ENCODE results near the gene ERAP2. TPM values are rescaled to one million over a fixed set of nuclear protein-coding genes. Genes with fewer than 3 reads are reported as not detected.
"Not testable (repeated sequence)": the region's sequence is repeated elsewhere in the genome, so short reads cannot be mapped to it uniquely, and the experiment has no call there.

The ERAP2 gene
- total and polyA plus RNA-seq, 10 of the 15 experiments (the other 5 are each of a cell fraction or from before 2014, with no cell fraction given), result 4.0 to 28.7 (median 11.7) TPM

- ATAC-seq; intact Hi-C loops (cut with micrococcal nuclease; ENCODE audit: unreplicated experiment); FAIRE-seq; H3K9me3 ChIP-seq (replicated peaks; ENCODE audit: control insufficient read depth, insufficient read depth, low read length); H4K20me1 ChIP-seq (ENCODE audit: control insufficient read depth, insufficient read depth); H3K36me3 ChIP-seq (ENCODE audit: control insufficient read depth in 2 of 2, insufficient read depth in 2 of 2, low read length in 1 of 2); BruUV-seq (replicated peaks); DNase-seq (ENCODE audit: low read depth, low spot score); in situ Hi-C loops (cut with MboI); H3K27me3 ChIP-seq (replicated peaks in 1 of 2; ENCODE audit: control insufficient read depth in 2 of 2, insufficient read depth in 2 of 2, low read length in 1 of 2): not testable (repeated sequence)
- ChIA-PET CTCF (interaction anchor here (0.6 to 6.3 kb wide), 10 partner anchors 10 to 1069 kb away, joined by 3 to 35 read pairs (median 4); no protein-coding TSS in a partner anchor), RAD21 (ENCODE audit: unreplicated experiment) (interaction anchor here (1.1 to 5.5 kb wide), 8 partner anchors 9 to 61 kb away, joined by 3 to 67 read pairs (median 20); partner anchors contain the start of gene ERAP2), SMC1A (ENCODE audit: uncharacterized antibody, unreplicated experiment) (interaction anchor here (0.6 to 5.1 kb wide), 20 partner anchors 7 to 235 kb away, joined by 3 to 78 read pairs (median 5); partner anchors contain the start of gene ERAP2), POLR2A (interaction anchor here (0.7 to 4.3 kb wide), 14 partner anchors 7 to 73 kb away, joined by 3 to 27 read pairs (median 4); partner anchors contain the start of gene ERAP2)
- 74% methylated on average over 2 of the region's 2 CpGs for WGBS (ENCODE audit: insufficient coverage, insufficient replicate concordance, low lambda C conversion rate, missing lambda C conversion rate)
- TF ChIP-seq EED (IDR thresholded peaks at IDR 0.05; ENCODE audit: low read depth), result 0 out of 2 replicates have a peak, but pooled peaks have one; percentile 3
- peak overlapping the region; percentile 28; the same call in 1 of the 2 replicates for H2AFZ ChIP-seq (ENCODE audit: control insufficient read depth, low read depth, low read length)
- H3K79me2 ChIP-seq (ENCODE audit: control insufficient read depth, insufficient read depth, low read length), result peaks cover 54% of the 10 kb centered on the region
- peaks cover 11% of the 10 kb centered on the region for H3K4me1 ChIP-seq (ENCODE audit: control insufficient read depth, insufficient read depth, low read length)
- 0 out of 2 replicates have a peak overlapping the region, but pooled peaks have one; percentile 93 for H3K9ac ChIP-seq (ENCODE audit: control insufficient read depth, insufficient read depth, low read length)
- H3K4me2 ChIP-seq (ENCODE audit: control insufficient read depth, insufficient read depth), result peak overlapping the region; percentile 88
- H3K27ac ChIP-seq (ENCODE audit: control insufficient read depth, insufficient read depth), result peak overlapping the region; percentile 97
- H3K4me3 ChIP-seq, result peak overlapping the region; percentile 73; the same call in 1 of the 2 replicates
Observed at GRCh38 chr5:96931037-96931436, 54.7 kb downstream of the ERAP2 start.

- WGBS (ENCODE audit: insufficient coverage, insufficient replicate concordance, low lambda C conversion rate, missing lambda C conversion rate), result 0% methylated on average over 1 of the region's 1 CpG
- H2AFZ ChIP-seq (ENCODE audit: control insufficient read depth, low read depth, low read length), result peak overlapping the region; percentile 28; the same call in 1 of the 2 replicates
- H3K4me2 ChIP-seq (ENCODE audit: control insufficient read depth, insufficient read depth), result peak overlapping the region; percentile 88
- ChIA-PET POLR2A (interaction anchor here (0.6 to 4.3 kb wide), 21 partner anchors 8 to 77 kb away, joined by 3 to 27 read pairs (median 4); partner anchors contain the start of gene ERAP2), RAD21 (ENCODE audit: unreplicated experiment) (interaction anchor here (0.8 to 5.5 kb wide), 15 partner anchors 7 to 211 kb away, joined by 3 to 67 read pairs (median 6); partner anchors contain the start of genes ERAP2 and LIX1), SMC1A (ENCODE audit: uncharacterized antibody, unreplicated experiment) (interaction anchor here (0.6 to 5.1 kb wide), 25 partner anchors 8 to 235 kb away, joined by 3 to 78 read pairs (median 5); partner anchors contain the start of gene ERAP2), CTCF (interaction anchor here (0.6 to 6.3 kb wide), 12 partner anchors 11 to 1070 kb away, joined by 3 to 35 read pairs (median 4); no protein-coding TSS in a partner anchor)
- peaks cover 9% of the 10 kb centered on the region for H3K4me1 ChIP-seq (ENCODE audit: control insufficient read depth, insufficient read depth, low read length)
- H3K9me3 ChIP-seq (replicated peaks; ENCODE audit: control insufficient read depth, insufficient read depth, low read length), result no peaks in the 10 kb centered on the region
- no peak for ATAC-seq
- peak overlapping the region; percentile 93 for H3K9ac ChIP-seq (ENCODE audit: control insufficient read depth, insufficient read depth, low read length)
- H3K4me3 ChIP-seq, result peak overlapping the region; percentile 73
- DNase-seq (ENCODE audit: low read depth, low spot score), result no peak
- intact Hi-C loops (cut with micrococcal nuclease; ENCODE audit: unreplicated experiment), result no loop called here
- no TSS peak for BruUV-seq (replicated peaks)
- in situ Hi-C loops (cut with MboI), result no loop called here
- no peaks in the 10 kb centered on the region for H3K36me3 ChIP-seq (ENCODE audit: control insufficient read depth in 2 of 2, insufficient read depth in 2 of 2, low read length in 1 of 2)
- no peaks in the 10 kb centered on the region for H3K27me3 ChIP-seq (replicated peaks in 1 of 2; ENCODE audit: control insufficient read depth in 2 of 2, insufficient read depth in 2 of 2, low read length in 1 of 2)
- no peaks in the 10 kb centered on the region for H4K20me1 ChIP-seq (ENCODE audit: control insufficient read depth, insufficient read depth)
- peaks cover 60% of the 10 kb centered on the region for H3K79me2 ChIP-seq (ENCODE audit: control insufficient read depth, insufficient read depth, low read length)
- H3K27ac ChIP-seq (ENCODE audit: control insufficient read depth, insufficient read depth), result peak overlapping the region; percentile 97
- FAIRE-seq, result no peak
- no peak for TF ChIP-seq BRCA1 (IDR thresholded peaks at IDR 0.05; ENCODE audit: low read depth, low read length)
- TF ChIP-seq BHLHE40 (IDR thresholded peaks at IDR 0.05; ENCODE audit: borderline replicate concordance in 1 of 2, low read depth in 2 of 2, low read length in 1 of 2), result no peak
- no peak; the same call in 1 of the 2 replicates for TF ChIP-seq SMAD5 (IDR thresholded peaks at IDR 0.05; ENCODE audit: low read depth)
- peak; percentile 36 for TF ChIP-seq RELA (IDR thresholded peaks at IDR 0.05; ENCODE audit: borderline replicate concordance, partially characterized antibody)
- TF ChIP-seq NKRF (conservative IDR thresholded peaks at IDR 0.05), result no peak
- TF ChIP-seq SUPT20H (IDR thresholded peaks at IDR 0.05; ENCODE audit: borderline replicate concordance, control insufficient read depth, low read depth, low read length), result no peak
- no peak for TF ChIP-seq FOXM1 (IDR thresholded peaks at IDR 0.05; ENCODE audit: low read depth, low read length)
- no peak for TF ChIP-seq RBBP5 (conservative IDR thresholded peaks at IDR 0.05)
- no peak for TF ChIP-seq KAT2A (conservative IDR thresholded peaks at IDR 0.05; ENCODE audit: control insufficient read depth, low read depth, low read length)
- TF ChIP-seq ETV6 (conservative IDR thresholded peaks at IDR 0.05 in 1 of 2, IDR thresholded peaks at IDR 0.05 in 1 of 2; ENCODE audit: borderline replicate concordance in 1 of 2, low read depth in 1 of 2), result peak in 1 of 2 experiments; percentile 50; a peak in 1 of 4 replicates
- no peak for TF ChIP-seq SUZ12 (IDR thresholded peaks at IDR 0.05; ENCODE audit: unreplicated experiment)
- TF ChIP-seq TBL1XR1 (IDR thresholded peaks at IDR 0.05; ENCODE audit: low read depth, low read length), result no peak
- no peak for TF ChIP-seq NFXL1 (IDR thresholded peaks at IDR 0.05; ENCODE audit: borderline replicate concordance)
Observed at GRCh38 chr5:96931605-96932004, 55.3 kb downstream of the ERAP2 start.

Measured in GM12878 (cell line).